Measurements from ENCODE around the gene RHOBTB1.

- TF ChIP-seq JUNB (IDR thresholded peaks at IDR 0.05; ENCODE audit: unreplicated experiment) (no peak), EZH2 (IDR thresholded peaks at IDR 0.05; ENCODE audit: low read depth, unreplicated experiment) (no peak), STAT1 (IDR thresholded peaks at IDR 0.05; ENCODE audit: unreplicated experiment) (no peak)
- TF ChIP-seq, protein P1, sequence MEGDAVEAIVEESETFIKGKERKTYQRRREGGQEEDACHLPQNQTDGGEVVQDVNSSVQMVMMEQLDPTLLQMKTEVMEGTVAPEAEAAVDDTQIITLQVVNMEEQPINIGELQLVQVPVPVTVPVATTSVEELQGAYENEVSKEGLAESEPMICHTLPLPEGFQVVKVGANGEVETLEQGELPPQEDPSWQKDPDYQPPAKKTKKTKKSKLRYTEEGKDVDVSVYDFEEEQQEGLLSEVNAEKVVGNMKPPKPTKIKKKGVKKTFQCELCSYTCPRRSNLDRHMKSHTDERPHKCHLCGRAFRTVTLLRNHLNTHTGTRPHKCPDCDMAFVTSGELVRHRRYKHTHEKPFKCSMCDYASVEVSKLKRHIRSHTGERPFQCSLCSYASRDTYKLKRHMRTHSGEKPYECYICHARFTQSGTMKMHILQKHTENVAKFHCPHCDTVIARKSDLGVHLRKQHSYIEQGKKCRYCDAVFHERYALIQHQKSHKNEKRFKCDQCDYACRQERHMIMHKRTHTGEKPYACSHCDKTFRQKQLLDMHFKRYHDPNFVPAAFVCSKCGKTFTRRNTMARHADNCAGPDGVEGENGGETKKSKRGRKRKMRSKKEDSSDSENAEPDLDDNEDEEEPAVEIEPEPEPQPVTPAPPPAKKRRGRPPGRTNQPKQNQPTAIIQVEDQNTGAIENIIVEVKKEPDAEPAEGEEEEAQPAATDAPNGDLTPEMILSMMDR (conservative IDR thresholded peaks at IDR 0.05; ENCODE audit: low read depth in 2 of 2) = peak; percentile 44 to 55
Measured at GRCh38 chr10:60870416-60870728, 73.6 kb downstream of the RHOBTB1 start.

Measured in GM23338 (cell line).